HCT116 (cell line): ENCODE data around the gene CR1L. TPM values are rescaled to one million over a fixed set of nuclear protein-coding genes. Genes with fewer than 3 reads are reported as not detected.

ENCODE experiments used
- ATAC-seq: fragments of 200-7000 bp; cut with Tn5 transposase; 2 replicates; pipeline ENCODE4 v1.9.1; 2020; ENCODE audit warnings: mild to moderate bottlenecking, moderate library complexity
- BruUV-seq: library from RNA; stranded (reverse); fragments of 400-500 nt; replicated peaks from 2 replicates; lab custom pipeline; 2021; lab: Mats Ljungman, UMichigan
- CTCF ChIA-PET: fragments of 300-600 bp; sonication (Branson Sonifier 250); formaldehyde crosslinking; loops from one replicate; lab custom pipeline; 2021; ENCODE audit warnings: antibody characterized with exemption; lab: Charles Lee
- POLR2A ChIA-PET: fragments of 300-600, 350-600 bp; sonication (Branson Sonifier 250); formaldehyde crosslinking; loops from one replicate; lab custom pipeline; 2021; ENCODE audit warnings: antibody characterized with exemption; lab: Charles Lee
- RAD21 ChIA-PET, 2 experiments: fragments of 300-600 bp; sonication (Branson Sonifier 250); formaldehyde crosslinking; loops; one replicate each; lab custom pipeline; 2023; ENCODE audit warnings: low total read pairs in 2 of 2; ENCODE audit not compliant: uncharacterized antibody in 2 of 2, unreplicated experiment in 2 of 2, low non-redundant PET in 1 of 2; lab: Charles Lee
- DNase-seq: peaks from one replicate; pipeline ENCODE4 v3.0.0-alpha.2; 2010; ENCODE audit warnings: low read depth, low spot score
- H2AFZ ChIP-seq: fragments of 200-600 bp; shearing (Covaris generic), sonication (generic); 2 replicates; pipeline ENCODE4 v1.6.1; 2017; ENCODE audit warnings: low read depth, mixed run types, mixed read lengths, antibody characterized with exemption, low read length; ENCODE audit not compliant: poor library complexity, severe bottlenecking
- H3K27ac ChIP-seq: 2 replicates; pipeline ENCODE4 v1.5.1; 2012; ENCODE audit warnings: low read depth, low read length
- H3K27me3 ChIP-seq: fragments of 200-600 bp; sonication (generic); 2 replicates; pipeline ENCODE4 v1.6.1; 2016; ENCODE audit warnings: mixed run types, low read length, mixed read lengths; ENCODE audit not compliant: insufficient read depth
- H3K36me3 ChIP-seq, 2 experiments: fragments of 200-500 bp in 1 of 2; fragments of 200-600 bp in 1 of 2; sonication (Bioruptor generic) in 1 of 2; sonication (generic) in 1 of 2; 2 replicates each; pipeline versions ENCODE4 v1.5.1 to v1.6.1; 2014 to 2016; ENCODE audit warnings: low read length in 2 of 2, inconsistent platforms in 1 of 2, mixed read lengths in 1 of 2, mixed run types in 1 of 2; ENCODE audit not compliant: insufficient read depth in 2 of 2, control insufficient read depth in 1 of 2
- H3K4me1 ChIP-seq, 2 experiments: fragments of 200-600 bp in 1 of 2; sonication (generic) in 1 of 2; 2 replicates each; pipeline versions ENCODE4 v1.5.1 to v1.6.1; 2012 to 2017; ENCODE audit warnings: low read length in 2 of 2, inconsistent platforms in 1 of 2, mild to moderate bottlenecking in 1 of 2, mixed read lengths in 1 of 2, mixed run types in 1 of 2, moderate library complexity in 1 of 2; ENCODE audit not compliant: insufficient read depth in 2 of 2, control insufficient read depth in 1 of 2
- H3K4me2 ChIP-seq: fragments of 200-600 bp; sonication (generic); 2 replicates; pipeline ENCODE4 v1.6.1; 2017; ENCODE audit warnings: mixed run types, low read length, mixed read lengths
- H3K4me3 ChIP-seq, 2 experiments: fragments of 200-600 bp in 1 of 2; sonication (generic) in 1 of 2; replicated peaks in 1 of 2; 2 replicates each; pipeline ENCODE4 v1.5.1; 2011 to 2016; ENCODE audit warnings: low read length in 2 of 2, control low read depth in 1 of 2, low read depth in 1 of 2, mild to moderate bottlenecking in 1 of 2, mixed read lengths in 1 of 2, mixed run types in 1 of 2
- H3K79me2 ChIP-seq: fragments of 200-600 bp; sonication (generic); 2 replicates; pipeline ENCODE4 v1.6.1; 2017; ENCODE audit warnings: mild to moderate bottlenecking, mixed run types, low read length, moderate library complexity, mixed read lengths; ENCODE audit not compliant: insufficient read depth
- H3K9ac ChIP-seq: fragments of 200-600 bp; sonication (generic); 2 replicates; pipeline ENCODE4 v1.6.1; 2016; ENCODE audit warnings: low read length, mixed read lengths
- H3K9me2 ChIP-seq: fragments of 200-600 bp; sonication (generic), shearing (Covaris generic); 2 replicates; pipeline ENCODE4 v1.6.1; 2017; ENCODE audit warnings: mixed run types, mild to moderate bottlenecking, moderate library complexity; ENCODE audit not compliant: insufficient read depth
- H3K9me3 ChIP-seq, 2 experiments: fragments of 200-500 bp in 1 of 2; fragments of 200-600 bp in 1 of 2; sonication (Bioruptor generic) in 1 of 2; sonication (generic) in 1 of 2; 2 replicates each; pipeline ENCODE4 v1.6.1; 2014 to 2017; ENCODE audit warnings: low read length in 2 of 2, mixed read lengths in 2 of 2, inconsistent platforms in 1 of 2, low read depth in 1 of 2, mild to moderate bottlenecking in 1 of 2, mixed run types in 1 of 2, moderate library complexity in 1 of 2; ENCODE audit not compliant: control insufficient read depth in 1 of 2, insufficient read depth in 1 of 2
- H4K20me1 ChIP-seq: fragments of 200-600 bp; sonication (generic), shearing (Covaris generic); 2 replicates; pipeline ENCODE4 v1.6.1; 2017; ENCODE audit warnings: mixed run types, mild to moderate bottlenecking, moderate library complexity; ENCODE audit not compliant: insufficient read depth
- ATF3 ChIP-seq: IDR thresholded peaks from 2 replicates; pipeline ENCODE4 v1.6.1; 2012
- CEBPB ChIP-seq: IDR thresholded peaks from 2 replicates; pipeline ENCODE4 v1.6.1; 2012; ENCODE audit warnings: low read depth
- ELF1 ChIP-seq: IDR thresholded peaks from 2 replicates; pipeline ENCODE4 v1.6.1; 2012; ENCODE audit warnings: low read depth, borderline replicate concordance
- EZH2 ChIP-seq: fragments of 200-600 bp; sonication (generic); IDR thresholded peaks from 2 replicates; pipeline ENCODE4 v1.6.1; 2017; ENCODE audit warnings: antibody characterized with exemption, mixed run types
- EZH2phosphoT487 ChIP-seq: fragments of 200-600 bp; IDR thresholded peaks from 2 replicates; pipeline ENCODE4 v1.6.1; 2018; ENCODE audit warnings: antibody characterized with exemption, borderline replicate concordance
- JUND ChIP-seq: IDR thresholded peaks from 2 replicates; pipeline ENCODE4 v1.6.1; 2012
- MAX ChIP-seq: IDR thresholded peaks from 2 replicates; pipeline ENCODE4 v1.6.1; 2012
- POLR2A ChIP-seq: IDR thresholded peaks from 2 replicates; pipeline ENCODE4 v1.7.0; 2011; ENCODE audit warnings: borderline replicate concordance; ENCODE audit not compliant: insufficient read depth, insufficient read length; ENCODE audit errors: extremely low read depth
- RAD21 ChIP-seq: IDR thresholded peaks from 2 replicates; pipeline ENCODE4 v1.6.1; 2012; ENCODE audit warnings: low read depth, mild to moderate bottlenecking
- REST ChIP-seq: IDR thresholded peaks from 2 replicates; pipeline ENCODE4 v1.6.1; 2012; ENCODE audit warnings: low read depth
- SIN3A ChIP-seq: IDR thresholded peaks from 2 replicates; pipeline ENCODE4 v1.6.1; 2012; ENCODE audit warnings: low read depth
- TCF7L2 ChIP-seq: IDR thresholded peaks from 2 replicates; pipeline ENCODE4 v1.7.0; 2011; ENCODE audit warnings: borderline replicate concordance, inconsistent platforms; ENCODE audit not compliant: insufficient read depth, insufficient read length; ENCODE audit errors: extremely low read depth
- ZBTB33 ChIP-seq: IDR thresholded peaks from 2 replicates; pipeline ENCODE4 v1.6.1; 2011; ENCODE audit warnings: mild to moderate bottlenecking, low read length, moderate library complexity; ENCODE audit not compliant: insufficient replicate concordance; ENCODE audit errors: extremely low read depth
- ZFX ChIP-seq: fragments of 450-650 bp; IDR thresholded peaks from 2 replicates; pipeline ENCODE4 v1.6.1; 2017
- ZNF274 ChIP-seq: fragments of 200-500 bp; sonication (Bioruptor generic); IDR thresholded peaks from 2 replicates; pipeline ENCODE4 v1.6.1; 2014; ENCODE audit warnings: mild to moderate bottlenecking, low read depth, low read length, inconsistent platforms
- intact Hi-C: fragments of 100-400 bp; cut with micrococcal nuclease; formaldehyde crosslinking; loops from 2 replicates; pipeline ENCODE4 v1.10.0; 2022
- total RNA-seq: library from RNA; stranded (reverse); gene quantifications from one replicate; pipeline ENCODE4 v1.2.1, GENCODE V29; 2021; ENCODE audit not compliant: unreplicated experiment

CR1L gene
- total RNA-seq, 1 experiment from 2014 or later = 0.15 TPM

GRCh38 chr1:207658408-207658807, 13.5 kb downstream of the CR1L start (continued):
- TF ChIP-seq REST (no peak), ZFX (no peak), RAD21 (no peak), EZH2phosphoT487 (no peak), EZH2 (no peak), ZBTB33 (no peak), ELF1 (no peak), TCF7L2 (no peak)

GRCh38 chr1:207658904-207659485, 14.1 kb downstream of the CR1L start:
- Histone ChIP-seq H3K36me3 (no peaks in the 10 kb centered on the region), H3K4me3 (no peak overlapping the region), H4K20me1 (no peaks in the 10 kb centered on the region), H3K27ac (no peak overlapping the region), H2AFZ (no peak overlapping the region), H3K4me2 (no peak overlapping the region), H3K9me2 (no peaks in the 10 kb centered on the region), H3K9ac (no peak overlapping the region), H3K27me3 (no peaks in the 10 kb centered on the region), H3K4me1 (peaks cover 4 to 8% of the 10 kb centered on the region in 2 experiments; a peak in 2 of 4 replicates), H3K79me2 (no peaks in the 10 kb centered on the region), H3K9me3 (no peaks in the 10 kb centered on the region)
- no peak for TF ChIP-seq MAX
- TF ChIP-seq JUND = no peak
- no peak for TF ChIP-seq ATF3
- TF ChIP-seq ZBTB33 = no peak
- TF ChIP-seq TCF7L2 = no peak
- no peak for TF ChIP-seq SIN3A
- no peak for TF ChIP-seq CEBPB
- no peak for TF ChIP-seq ZNF274
- TF ChIP-seq POLR2A = no peak
- TF ChIP-seq RAD21 = no peak
- POLR2A ChIA-PET = no interaction called here
- no TSS peak for BruUV-seq
- ATAC-seq (no peak), DNase-seq (no peak)
- CTCF ChIA-PET = interaction anchor here (1.4 kb wide), 1 partner anchor 39 kb away, joined by 3 read pairs; no protein-coding TSS in a partner anchor
- RAD21 ChIA-PET = no interaction called here
- intact Hi-C loops = no loop called here
